Smooth muscle cell (in vitro differentiated cells): ENCODE data around the gene NOP10. TPM values are rescaled to one million over a fixed set of nuclear protein-coding genes. Genes with fewer than 3 reads are reported as not detected.

Experiments
- microRNA counts: library from miRNA; unstranded; fragments of <30 nt; microRNA quantifications from one replicate; lab custom pipeline; 2016
- microRNA-seq: library from miRNA; unstranded; fragments of <30 nt; microRNA quantifications from one replicate; pipeline ENCODE4, GENCODE V29; 2016; ENCODE audit warnings: borderline number of aligned reads
- polyA plus RNA-seq: library from polyadenylated mRNA; unstranded; fragments of >200 nt; fragmentation: Nextera tagmentation; extraction: Ambion mirVana; gene quantifications from 2 replicates; pipeline ENCODE4 v1.2.1, GENCODE V29; 2016
- small RNA-seq: library from RNA; depleted of rRNA; stranded (forward); fragments of <200 nt; gene quantifications from one replicate; pipeline ENCODE3, GENCODE V24; 2014
- total RNA-seq: library from RNA; depleted of rRNA; stranded (reverse); fragments of >200 nt; gene quantifications from 2 replicates; pipeline ENCODE4 v1.2.3, GENCODE V29; 2014

Gene NOP10
- total and polyA plus RNA-seq, 2 experiments from 2014 or later, result 305 to 306 TPM

MicroRNAs within 50 kb of the gene (microRNA counts, 767-probe panel; counts per million panel counts)
- 183 counts per million for microRNA hsa-miR-1233 (lab: Ali Mortazavi, UCI)

Small RNA genes within 50 kb of the gene (microRNA-seq; reads per million reads assigned to microRNA genes)
- not detected for gene MIR1233-1

Small RNA genes within 50 kb of the gene (small RNA-seq; reads per million reads assigned to genes)
- not detected for gene MIR1233-1
- not detected for gene RF00019

Other genes with a start within 250 kb of the NOP10 start
- 60.6 and 84.2 TPM in 2 replicates for gene EMC7, start 241.3 kb downstream of the NOP10 start, total RNA-seq
- gene EMC7, start 241.3 kb downstream of the NOP10 start, polyA plus RNA-seq, result 201 and 218 TPM in 2 replicates
- 0.81 and 1.3 TPM in 2 replicates for gene PGBD4, start 241.1 kb downstream of the NOP10 start, total RNA-seq
- gene PGBD4, start 241.1 kb downstream of the NOP10 start, polyA plus RNA-seq, result 0.20 and 0.62 TPM in 2 replicates
- gene KATNBL1, start 133.0 kb downstream of the NOP10 start, total RNA-seq, result 91.8 and 145 TPM in 2 replicates
- 62.3 and 65.5 TPM in 2 replicates for gene KATNBL1, start 133.0 kb downstream of the NOP10 start, polyA plus RNA-seq
- 128 and 146 TPM in 2 replicates for gene EMC4, start 118.1 kb downstream of the NOP10 start, total RNA-seq
- 194 and 227 TPM in 2 replicates for gene EMC4, start 118.1 kb downstream of the NOP10 start, polyA plus RNA-seq
- gene SLC12A6, start 5.4 kb downstream of the NOP10 start, total RNA-seq, result 9.1 and 11.3 TPM in 2 replicates
- 3.0 and 3.4 TPM in 2 replicates for gene SLC12A6, start 5.4 kb downstream of the NOP10 start, polyA plus RNA-seq
- gene NUTM1, start 179 bp upstream of the NOP10 start, total RNA-seq, result not detected in 2 replicates
- not detected in 2 replicates for gene NUTM1, start 179 bp upstream of the NOP10 start, polyA plus RNA-seq
- gene LPCAT4, start 24.1 kb upstream of the NOP10 start, total RNA-seq, result 10.1 and 15.7 TPM in 2 replicates
- gene LPCAT4, start 24.1 kb upstream of the NOP10 start, polyA plus RNA-seq, result 23.2 and 38.4 TPM in 2 replicates
- 62.9 and 75.2 TPM in 2 replicates for gene GOLGA8A, start 94.7 kb upstream of the NOP10 start, total RNA-seq
- gene GOLGA8A, start 94.7 kb upstream of the NOP10 start, polyA plus RNA-seq, result 47.2 and 93.5 TPM in 2 replicates
- gene GOLGA8B, start 240.5 kb upstream of the NOP10 start, total RNA-seq, result 31.4 and 40.3 TPM in 2 replicates
- gene GOLGA8B, start 240.5 kb upstream of the NOP10 start, polyA plus RNA-seq, result 23.0 and 43.3 TPM in 2 replicates